HEK293 (cell line): ENCODE data around the gene IDI1.

Source experiments
- CTCF ChIA-PET: fragments of 350-600 bp; formaldehyde crosslinking; extraction: SDS; loops from one replicate; lab custom pipeline; 2021; ENCODE audit warnings: antibody characterized with exemption; lab: Yijun Ruan, JAX
- POLR2A ChIA-PET: fragments of 300-600 bp; formaldehyde crosslinking; extraction: SDS; loops from one replicate; lab custom pipeline; 2020; ENCODE audit warnings: antibody characterized with exemption, inconsistent platforms; lab: Yijun Ruan, JAX
- H3K27ac ChIP-seq: fragments of 200-500 bp; sonication (Bioruptor generic); 2 replicates; pipeline ENCODE4 v1.5.1; 2014; ENCODE audit warnings: low read depth, low read length, control low read depth, inconsistent platforms; ENCODE audit errors: extremely low read depth
- H3K36me3 ChIP-seq, 2 experiments: fragments of 200-500 bp in 1 of 2; sonication (Bioruptor generic) in 1 of 2; 1 replicate in 1 of 2; 2 replicates in 1 of 2; pipeline ENCODE4 v1.5.1; 2014 to 2017; ENCODE audit warnings: inconsistent platforms in 2 of 2, low read length in 2 of 2; ENCODE audit not compliant: control insufficient read depth in 2 of 2, insufficient read depth in 1 of 2
- H3K4me1 ChIP-seq: fragments of 200-500 bp; sonication (Bioruptor generic); 2 replicates; pipeline ENCODE4 v1.5.1; 2014; ENCODE audit warnings: mild to moderate bottlenecking, low read length, inconsistent platforms; ENCODE audit not compliant: control insufficient read depth, insufficient read depth
- H3K4me3 ChIP-seq: 2 replicates; pipeline ENCODE4 v1.5.1; 2011; ENCODE audit warnings: low read depth, mild to moderate bottlenecking, control low read depth, low read length, moderate library complexity
- H3K9me3 ChIP-seq: fragments of 200-500 bp; sonication (Bioruptor generic); 2 replicates; pipeline ENCODE4 v1.5.1; 2014; ENCODE audit warnings: low read depth, low read length, inconsistent platforms; ENCODE audit not compliant: control insufficient read depth, insufficient read depth
- AEBP2 ChIP-seq: fragments of 450-650 bp; formaldehyde crosslinking; IDR thresholded peaks from 2 replicates; pipeline ENCODE4 v1.5.1; 2016; ENCODE audit warnings: missing biosample characterization, missing genetic modification characterization, borderline replicate concordance
- EGR2 ChIP-seq: fragments of 450-650 bp; formaldehyde crosslinking; IDR thresholded peaks from 2 replicates; pipeline ENCODE4 v1.5.1; 2016; ENCODE audit warnings: low read depth, missing biosample characterization, missing genetic modification characterization
- HOXA7 ChIP-seq: sonication (generic); formaldehyde crosslinking; IDR thresholded peaks from 2 replicates; pipeline ENCODE4 v1.8.1; 2022; ENCODE audit warnings: missing genetic modification reagents, borderline replicate concordance
- KLF1 ChIP-seq: fragments of 450-650 bp; formaldehyde crosslinking; IDR thresholded peaks from 2 replicates; pipeline ENCODE4 v1.5.1; 2016; ENCODE audit warnings: missing biosample characterization, missing genetic modification characterization
- KLF7 ChIP-seq: fragments of 450-650 bp; formaldehyde crosslinking; IDR thresholded peaks from 2 replicates; pipeline ENCODE4 v1.5.1; 2016; ENCODE audit warnings: missing biosample characterization, missing genetic modification characterization, borderline replicate concordance
- KLF9 ChIP-seq: fragments of 450-650 bp; formaldehyde crosslinking; IDR thresholded peaks from 2 replicates; pipeline ENCODE4 v1.5.1; 2016; ENCODE audit warnings: missing biosample characterization, missing genetic modification characterization, low read depth
- WT1 ChIP-seq: fragments of 450-650 bp; formaldehyde crosslinking; IDR thresholded peaks from 2 replicates; pipeline ENCODE4 v1.5.1; 2016; ENCODE audit warnings: missing biosample characterization, missing genetic modification characterization
- ZBTB1 ChIP-seq: fragments of 450-650 bp; formaldehyde crosslinking; IDR thresholded peaks from 2 replicates; pipeline ENCODE4 v1.5.1; 2016; ENCODE audit warnings: missing biosample characterization, missing genetic modification characterization
- ZBTB10 ChIP-seq: fragments of 450-650 bp; formaldehyde crosslinking; IDR thresholded peaks from 2 replicates; pipeline ENCODE4 v1.5.1; 2016; ENCODE audit warnings: missing biosample characterization, missing genetic modification characterization
- ZNF114 ChIP-seq: fragments of 450-650 bp; formaldehyde crosslinking; IDR thresholded peaks from 2 replicates; pipeline ENCODE4 v1.5.0; 2017; ENCODE audit warnings: missing biosample characterization, missing genetic modification characterization
- ZNF184 ChIP-seq: fragments of 450-650 bp; IDR thresholded peaks from 2 replicates; pipeline ENCODE4 v1.5.1; 2018; ENCODE audit warnings: missing biosample characterization, mild to moderate bottlenecking, missing genetic modification characterization
- ZNF19 ChIP-seq: fragments of 450-650 bp; formaldehyde crosslinking; IDR thresholded peaks from 2 replicates; pipeline ENCODE4; 2016; ENCODE audit warnings: missing biosample characterization, missing genetic modification characterization, low read depth
- ZNF398 ChIP-seq: fragments of 450-650 bp; formaldehyde crosslinking; IDR thresholded peaks from 2 replicates; pipeline ENCODE4 v1.5.1; 2017; ENCODE audit warnings: missing biosample characterization, missing genetic modification characterization
- ZNF449 ChIP-seq: fragments of 450-650 bp; formaldehyde crosslinking; IDR thresholded peaks from 2 replicates; pipeline ENCODE4 v1.5.1; 2017; ENCODE audit warnings: missing biosample characterization, mild to moderate bottlenecking, missing genetic modification characterization, moderate library complexity
- ZNF488 ChIP-seq: fragments of 450-650 bp; formaldehyde crosslinking; IDR thresholded peaks from 2 replicates; pipeline ENCODE4 v1.5.1; 2016; ENCODE audit warnings: missing biosample characterization, missing genetic modification characterization
- ZNF521 ChIP-seq: fragments of 450-650 bp; formaldehyde crosslinking; IDR thresholded peaks from 2 replicates; pipeline ENCODE4 v1.5.1; 2017; ENCODE audit warnings: missing biosample characterization, mild to moderate bottlenecking, missing genetic modification characterization
- ZNF544 ChIP-seq: fragments of 450-650 bp; formaldehyde crosslinking; IDR thresholded peaks from 2 replicates; pipeline ENCODE4 v1.5.0; 2017; ENCODE audit warnings: missing biosample characterization, missing genetic modification characterization
- ZNF558 ChIP-seq: fragments of 450-650 bp; formaldehyde crosslinking; IDR thresholded peaks from 2 replicates; pipeline ENCODE4 v1.5.1; 2016; ENCODE audit warnings: missing biosample characterization, missing genetic modification characterization
- ZNF571 ChIP-seq: fragments of 450-650 bp; formaldehyde crosslinking; IDR thresholded peaks from 2 replicates; pipeline ENCODE4 v1.5.0; 2017; ENCODE audit warnings: missing biosample characterization, missing genetic modification characterization
- ZNF600 ChIP-seq: fragments of 450-650 bp; formaldehyde crosslinking; IDR thresholded peaks from 2 replicates; pipeline ENCODE4 v1.5.1; 2016; ENCODE audit warnings: missing biosample characterization, missing genetic modification characterization
- ZNF621 ChIP-seq: fragments of 450-650 bp; formaldehyde crosslinking; IDR thresholded peaks from 2 replicates; pipeline ENCODE4 v1.5.1; 2017; ENCODE audit warnings: missing biosample characterization, missing genetic modification characterization
- ZNF624 ChIP-seq: fragments of 450-650 bp; formaldehyde crosslinking; IDR thresholded peaks from 2 replicates; pipeline ENCODE4 v1.5.1; 2017; ENCODE audit warnings: missing biosample characterization, missing genetic modification characterization
- ZNF629 ChIP-seq: fragments of 450-650 bp; formaldehyde crosslinking; IDR thresholded peaks from 2 replicates; pipeline ENCODE4 v1.5.1; 2017; ENCODE audit warnings: missing biosample characterization, missing genetic modification characterization
- ZNF664 ChIP-seq: fragments of 450-650 bp; formaldehyde crosslinking; IDR thresholded peaks from 2 replicates; pipeline ENCODE4 v1.5.1; 2016; ENCODE audit warnings: missing biosample characterization, missing genetic modification characterization
- ZNF692 ChIP-seq: fragments of 450-650 bp; formaldehyde crosslinking; IDR thresholded peaks from 2 replicates; pipeline ENCODE4 v1.5.1; 2016; ENCODE audit warnings: missing biosample characterization, missing genetic modification characterization
- ZNF785 ChIP-seq: fragments of 450-650 bp; formaldehyde crosslinking; IDR thresholded peaks from 2 replicates; pipeline ENCODE4 v1.5.1; 2016; ENCODE audit warnings: missing biosample characterization, missing genetic modification characterization
- ZSCAN5A ChIP-seq: fragments of 450-650 bp; formaldehyde crosslinking; IDR thresholded peaks from 2 replicates; pipeline ENCODE4 v1.5.1; 2016; ENCODE audit warnings: missing biosample characterization, missing genetic modification characterization

Gene IDI1

GRCh38 chr10:1095498-1095897, 46.6 kb upstream of the IDI1 start:
- POLR2A ChIA-PET: no interaction called here
- Histone ChIP-seq H3K27ac (no peak overlapping the region), H3K9me3 (no peaks in the 10 kb centered on the region)

GRCh38 chr10:1094112-1095057, 45.5 kb upstream of the IDI1 start:
- H3K36me3 ChIP-seq: peaks cover 19 to 74% of the 10 kb centered on the region in 2 experiments
- no peak overlapping the region for H3K4me3 ChIP-seq
- CTCF ChIA-PET: no interaction called here
- no peak overlapping the region for H3K27ac ChIP-seq
- POLR2A ChIA-PET: no interaction called here
- no peaks in the 10 kb centered on the region for H3K9me3 ChIP-seq
- H3K4me1 ChIP-seq: no peaks in the 10 kb centered on the region
- TF ChIP-seq KLF1 (tag by site-specific recombination) (no peak), EGR2 (peak; percentile 47), KLF9 (tag by site-specific recombination) (no peak), ZNF600 (tag by site-specific recombination) (no peak), ZNF398 (tag by site-specific recombination) (peak; percentile 74; the same call in 1 of the 2 replicates), ZNF521 (tag by site-specific recombination) (no peak), ZNF488 (no peak), HOXA7 (CRISPR knock-in tag) (no peak), ZBTB10 (no peak), ZSCAN5A (tag by site-specific recombination) (no peak), ZNF449 (tag by site-specific recombination) (no peak)

More at GRCh38 chr10:1095498-1095897, 46.6 kb upstream of the IDI1 start:
- CTCF ChIA-PET: no interaction called here
- Histone ChIP-seq H3K4me1 (no peaks in the 10 kb centered on the region), H3K36me3 (peaks cover 10 to 72% of the 10 kb centered on the region in 2 experiments), H3K4me3 (no peak overlapping the region)
- TF ChIP-seq ZNF624 (tag by site-specific recombination) (no peak), ZNF692 (tag by site-specific recombination) (no peak), ZNF664 (no peak), WT1 (tag by site-specific recombination) (no peak), ZNF621 (tag by site-specific recombination) (no peak), ZNF19 (tag by site-specific recombination) (no peak), ZNF785 (tag by site-specific recombination) (no peak), ZBTB1 (tag by site-specific recombination) (no peak), ZNF544 (tag by site-specific recombination) (no peak), AEBP2 (tag by site-specific recombination) (no peak), ZNF184 (tag by site-specific recombination) (no peak), ZNF571 (tag by site-specific recombination) (no peak), KLF9 (tag by site-specific recombination) (no peak), ZNF629 (tag by site-specific recombination) (no peak), ZNF114 (no peak), ZNF558 (tag by site-specific recombination) (no peak), KLF7 (no peak)
